HG02973 (cell line): ENCODE data around the gene TRAF4.
"Not testable (repeated sequence)": the region's sequence is repeated elsewhere in the genome, so short reads cannot be mapped to it uniquely, and the experiment has no call there.

Experiments used
- ATAC-seq: cut with Tn5 transposase; IDR thresholded peaks from one replicate; pipeline ENCODE4 v1.9.1; 2021; ENCODE audit warnings: moderate library complexity; ENCODE audit not compliant: unreplicated experiment

The TRAF4 gene

DNA sequence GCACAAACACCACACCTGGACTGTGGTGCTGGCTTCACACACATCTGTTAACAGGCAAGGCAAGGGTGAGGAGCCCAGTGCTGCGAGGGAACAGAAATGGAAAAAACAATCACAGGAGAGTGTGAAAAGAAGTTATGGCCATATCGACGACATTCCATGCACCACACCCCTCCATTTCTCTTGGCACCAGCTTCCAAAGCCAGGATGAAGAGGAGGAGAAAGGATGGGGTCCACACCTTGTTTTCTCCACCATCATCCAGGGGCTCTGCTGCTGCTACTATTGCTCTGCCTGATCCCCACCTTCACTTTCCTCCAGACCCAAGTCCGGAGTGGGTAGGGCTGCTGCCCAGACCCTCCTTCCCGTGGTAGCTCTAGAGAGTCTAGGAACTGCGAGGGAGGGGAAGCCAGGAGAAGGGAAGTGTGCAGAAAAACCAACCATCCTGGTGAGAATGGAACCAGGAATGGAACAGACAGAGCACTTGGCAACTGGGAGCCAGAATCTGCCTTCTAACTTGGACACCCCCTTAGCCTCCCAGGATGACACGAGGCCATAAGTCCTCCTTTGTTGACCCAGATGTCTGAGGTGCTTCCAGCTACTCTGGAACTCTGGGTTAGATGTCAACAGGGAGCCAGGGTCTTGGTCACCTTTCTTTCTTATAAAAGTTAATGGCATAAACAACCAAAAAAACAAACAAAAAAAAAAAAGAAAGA lies 31.0 kb upstream of the TRAF4 start:
- no peak for ATAC-seq

DNA sequence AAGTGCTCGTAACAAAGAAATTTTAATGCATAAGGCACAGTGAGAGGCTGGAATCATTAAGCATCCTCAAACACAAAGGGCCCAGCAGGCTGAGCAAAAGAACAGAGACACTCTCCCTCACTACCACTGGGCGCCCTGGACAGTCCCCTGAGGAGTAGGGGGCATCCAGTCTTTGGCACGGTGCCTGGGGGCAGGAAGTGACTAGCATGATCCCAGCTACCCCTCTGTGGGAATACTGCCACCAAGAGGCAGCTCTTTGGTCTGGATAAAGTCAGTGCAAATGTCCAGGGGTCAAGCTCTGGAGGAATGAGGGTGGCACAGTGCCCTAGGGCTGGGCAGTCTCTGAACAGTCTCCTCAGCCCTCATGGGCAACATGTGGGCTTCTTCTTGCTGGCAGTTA lies 29.5 kb upstream of the TRAF4 start:
- ATAC-seq: no peak

DNA sequence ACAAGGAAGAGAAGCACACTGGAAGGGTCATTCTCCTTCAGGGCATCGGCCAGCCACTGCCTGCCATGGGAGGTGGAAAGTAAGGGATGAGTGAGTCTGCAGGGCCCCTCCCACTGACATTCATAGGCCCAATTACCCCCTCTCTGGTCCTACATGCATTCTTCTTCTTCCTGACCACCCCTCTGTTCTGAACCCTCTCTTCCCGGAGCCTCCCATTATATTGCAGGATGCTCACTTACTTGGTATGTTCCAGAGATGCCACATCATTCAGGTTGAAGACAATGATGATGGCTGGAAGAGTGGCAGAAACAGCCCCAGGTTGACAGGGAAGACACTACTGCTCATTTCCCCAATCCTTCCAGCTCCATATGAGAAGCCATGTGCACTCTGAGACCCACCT lies 28.6 kb upstream of the TRAF4 start:
- ATAC-seq: no peak

DNA sequence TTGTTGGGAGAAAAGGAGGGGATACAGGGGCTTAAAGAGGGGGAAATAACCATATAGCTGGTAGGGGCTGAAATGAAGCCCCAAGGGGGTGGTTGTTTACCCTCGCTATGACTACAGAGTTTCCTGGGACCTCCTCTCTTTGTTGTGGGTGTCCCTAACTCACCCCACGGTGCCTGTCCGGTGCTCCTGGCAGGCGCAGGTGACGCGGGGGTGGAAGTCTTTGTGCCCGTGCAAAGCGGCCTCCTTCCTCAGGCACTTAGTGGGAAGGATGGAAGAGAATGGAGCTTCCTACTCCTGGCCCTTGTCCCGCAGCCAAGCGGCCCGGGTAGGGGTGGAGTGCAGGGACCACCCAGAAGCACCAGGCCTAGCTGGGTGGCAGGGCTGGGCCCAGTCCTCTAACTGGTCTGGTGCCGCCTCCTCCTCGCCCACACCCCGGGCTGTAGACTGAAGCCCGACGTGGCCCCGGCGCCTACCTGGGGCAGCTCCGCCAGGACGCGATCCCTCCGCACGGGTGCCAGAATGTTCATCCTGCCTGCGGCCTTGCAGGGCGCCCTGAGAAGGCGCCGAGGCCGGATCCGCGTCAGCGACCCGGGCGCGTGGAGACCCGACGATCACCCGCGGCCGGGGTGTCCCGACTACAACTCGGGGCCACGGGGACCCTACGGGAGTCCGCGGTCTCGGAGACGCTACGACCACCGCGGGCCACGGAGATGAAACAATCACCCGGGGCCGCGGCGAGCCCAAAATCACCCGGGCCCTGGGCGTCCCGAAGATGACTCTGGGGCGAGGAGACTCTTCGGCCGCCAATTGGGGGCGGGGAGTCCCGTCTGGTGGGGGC lies 26.9 kb upstream of the TRAF4 start:
- ATAC-seq: no peak

DNA sequence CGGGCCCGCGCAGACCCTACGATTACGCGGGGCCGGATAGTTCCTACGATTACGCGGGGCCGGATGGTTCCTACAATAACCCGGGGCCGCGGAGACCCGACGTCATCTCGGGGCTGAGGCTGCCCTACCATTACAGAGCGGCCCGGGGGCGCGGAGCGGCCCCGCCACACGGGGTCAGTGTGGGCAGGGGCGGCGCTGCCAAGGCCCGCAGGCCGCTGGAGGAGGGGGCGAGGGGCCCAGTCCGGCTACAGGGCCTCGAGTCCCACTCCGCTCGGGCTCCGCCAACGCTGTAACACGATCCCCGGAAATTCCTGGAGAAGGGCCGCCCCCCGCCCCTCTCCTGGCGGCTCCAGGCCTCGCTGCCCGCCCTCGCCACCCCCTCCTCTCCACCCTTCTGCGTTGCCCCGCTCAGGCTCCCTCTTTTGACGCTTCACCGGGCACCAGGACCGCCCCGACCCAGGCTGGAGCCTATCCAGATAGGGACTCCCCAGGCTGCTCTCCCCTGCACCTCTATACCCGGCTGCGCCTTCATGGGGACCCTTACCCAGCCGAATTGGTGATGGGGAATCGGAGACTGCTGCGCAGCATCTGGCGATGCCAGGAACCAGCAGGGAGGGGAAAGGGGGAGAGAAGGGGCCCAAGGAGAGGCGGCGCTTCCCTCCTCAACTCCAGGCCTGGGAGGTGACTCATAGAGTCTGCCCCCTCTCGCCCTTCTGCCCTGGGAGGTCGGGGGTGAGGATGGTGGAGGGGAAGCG lies 26.1 kb upstream of the TRAF4 start, which contains the start of gene RAB34:
TSS of gene RAB34 (minus strand) at position 291 of the 755 bp plus-strand sequence. CDS start 602 bp downstream, outside the sequence.
- ATAC-seq: no peak

DNA sequence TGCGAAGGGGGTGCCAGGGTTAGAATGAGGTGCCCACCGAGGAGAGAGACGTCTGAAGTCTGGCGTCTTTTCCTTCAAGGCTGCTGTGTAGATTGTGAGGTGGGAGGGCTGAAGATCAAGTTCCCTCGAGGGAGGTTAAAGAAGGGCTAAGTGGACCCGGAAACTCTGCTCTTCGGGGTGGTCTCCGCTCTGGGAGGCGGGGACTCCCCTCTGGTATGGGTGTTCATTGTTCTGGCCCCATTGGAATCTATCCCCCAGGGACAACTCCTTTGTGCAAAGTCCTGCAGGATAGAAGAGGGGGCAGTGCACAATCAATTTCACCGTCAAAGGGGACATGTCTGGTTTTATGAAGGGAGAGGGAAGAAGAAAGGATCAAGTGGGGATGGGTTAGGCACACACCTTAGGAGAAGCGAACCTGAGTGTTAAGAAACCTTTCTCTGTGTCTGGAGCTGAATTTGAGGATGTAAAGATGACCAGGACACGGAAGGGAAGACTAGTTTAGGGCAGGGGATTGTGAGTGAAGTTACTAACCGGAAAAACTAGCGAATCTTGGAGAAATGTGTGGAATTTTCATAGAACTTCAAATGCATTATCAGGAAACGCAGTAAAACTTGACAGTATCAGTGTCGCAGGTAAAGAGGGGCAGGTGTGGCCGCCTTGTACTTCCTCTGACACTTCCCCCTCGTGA lies 25.3 kb upstream of the TRAF4 start:
- ATAC-seq: no peak

DNA sequence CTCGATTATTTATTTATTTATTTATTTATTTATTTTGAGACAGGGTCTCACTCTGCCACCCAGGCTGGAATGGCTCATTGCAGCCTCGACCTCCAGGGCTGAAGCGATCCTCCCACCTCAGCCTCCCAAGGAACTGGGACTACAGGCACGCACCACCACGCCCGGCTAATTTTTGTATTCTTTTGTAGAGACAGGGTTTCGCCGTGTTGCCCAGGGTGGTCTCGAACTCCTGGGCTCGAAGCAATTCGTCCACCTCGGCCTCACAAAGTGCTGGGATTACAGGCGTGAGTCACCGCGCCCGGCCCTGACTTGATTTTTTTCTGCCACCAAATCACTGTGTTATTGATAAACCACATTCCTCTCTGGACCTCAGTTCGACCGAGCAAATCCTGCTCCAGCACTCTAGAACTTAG lies 24.8 kb upstream of the TRAF4 start:
- ATAC-seq: no peak

DNA sequence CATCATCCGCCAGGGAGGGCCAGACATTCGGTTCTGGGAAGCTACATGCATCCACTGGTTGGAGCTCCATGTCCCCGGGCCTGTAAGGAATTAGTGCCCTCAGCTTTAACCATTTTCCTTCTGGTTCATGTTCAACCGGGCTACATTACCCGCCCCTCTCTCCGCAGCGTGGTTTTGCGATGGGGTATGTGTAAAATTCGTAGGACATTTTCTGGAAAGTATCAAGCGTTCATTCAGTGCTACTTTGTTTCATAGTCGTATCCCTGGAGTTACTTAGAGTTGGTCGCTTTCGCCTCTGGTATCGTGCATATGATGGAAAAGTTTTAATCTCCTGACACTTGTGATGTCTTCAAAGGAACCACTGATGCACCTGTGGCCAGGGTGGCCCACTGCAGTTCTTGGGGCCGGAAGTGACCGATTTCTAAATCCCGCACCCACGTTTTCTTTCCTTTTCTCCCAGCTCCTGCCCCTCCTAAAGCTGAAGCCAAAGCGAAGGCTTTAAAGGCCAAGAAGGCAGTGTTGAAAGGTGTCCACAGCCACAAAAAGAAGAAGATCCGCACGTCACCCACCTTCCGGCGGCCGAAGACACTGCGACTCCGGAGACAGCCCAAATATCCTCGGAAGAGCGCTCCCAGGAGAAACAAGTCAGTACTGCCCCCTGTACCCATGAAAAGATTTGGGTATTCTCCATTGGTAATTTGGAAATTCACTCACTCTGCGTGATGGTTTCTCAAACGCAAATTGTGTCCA lies 23.4 kb upstream of the TRAF4 start:
- ATAC-seq: no peak

DNA sequence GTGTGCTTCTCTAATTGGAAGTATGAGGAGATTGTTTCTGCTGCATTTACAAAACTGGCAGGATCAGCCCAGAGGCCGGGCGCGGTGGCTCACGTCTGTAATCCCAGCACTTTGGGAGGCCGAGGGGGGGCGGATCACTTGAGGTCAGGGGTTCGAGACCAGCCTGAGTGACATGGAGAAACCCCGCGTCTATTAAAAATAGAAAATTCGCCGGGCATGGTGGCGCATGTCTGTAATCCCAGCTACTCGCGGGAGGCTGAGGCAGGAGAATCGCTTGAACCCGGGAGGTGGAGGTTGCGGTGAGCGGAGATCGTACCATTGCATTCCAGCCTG lies 22.8 kb upstream of the TRAF4 start:
- not testable (repeated sequence) for ATAC-seq

DNA sequence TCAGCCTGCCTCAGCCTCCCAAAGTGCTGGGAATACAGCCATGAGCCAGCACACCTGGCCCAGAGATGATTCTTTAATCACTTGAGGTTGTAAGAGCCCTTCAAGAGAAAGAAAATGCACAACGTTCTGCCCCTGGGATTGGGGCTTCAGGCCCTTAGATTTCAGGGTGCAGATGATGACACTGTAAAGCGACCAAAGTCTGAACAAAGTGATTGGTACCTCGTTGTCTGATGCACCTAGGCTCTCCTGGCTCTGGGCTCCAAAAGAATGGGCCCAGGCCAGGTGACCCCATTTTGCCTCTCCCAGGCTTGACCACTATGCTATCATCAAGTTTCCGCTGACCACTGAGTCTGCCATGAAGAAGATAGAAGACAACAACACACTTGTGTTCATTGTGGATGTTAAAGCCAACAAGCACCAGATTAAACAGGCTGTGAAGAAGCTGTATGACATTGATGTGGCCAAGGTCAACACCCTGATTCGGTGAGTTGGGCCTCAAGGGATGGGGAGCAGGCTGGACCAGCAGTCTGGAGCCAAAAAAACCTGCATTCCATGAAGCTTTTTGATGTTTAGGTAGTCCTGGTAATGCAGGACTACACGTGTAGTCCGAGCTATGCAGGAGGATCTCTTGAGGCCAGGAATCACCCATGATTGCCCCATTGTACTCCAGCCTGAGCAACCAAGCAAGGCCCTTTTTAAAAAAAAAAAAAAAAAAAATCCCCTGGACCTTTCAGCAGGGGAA lies 21.2 kb upstream of the TRAF4 start:
- no peak for ATAC-seq

DNA sequence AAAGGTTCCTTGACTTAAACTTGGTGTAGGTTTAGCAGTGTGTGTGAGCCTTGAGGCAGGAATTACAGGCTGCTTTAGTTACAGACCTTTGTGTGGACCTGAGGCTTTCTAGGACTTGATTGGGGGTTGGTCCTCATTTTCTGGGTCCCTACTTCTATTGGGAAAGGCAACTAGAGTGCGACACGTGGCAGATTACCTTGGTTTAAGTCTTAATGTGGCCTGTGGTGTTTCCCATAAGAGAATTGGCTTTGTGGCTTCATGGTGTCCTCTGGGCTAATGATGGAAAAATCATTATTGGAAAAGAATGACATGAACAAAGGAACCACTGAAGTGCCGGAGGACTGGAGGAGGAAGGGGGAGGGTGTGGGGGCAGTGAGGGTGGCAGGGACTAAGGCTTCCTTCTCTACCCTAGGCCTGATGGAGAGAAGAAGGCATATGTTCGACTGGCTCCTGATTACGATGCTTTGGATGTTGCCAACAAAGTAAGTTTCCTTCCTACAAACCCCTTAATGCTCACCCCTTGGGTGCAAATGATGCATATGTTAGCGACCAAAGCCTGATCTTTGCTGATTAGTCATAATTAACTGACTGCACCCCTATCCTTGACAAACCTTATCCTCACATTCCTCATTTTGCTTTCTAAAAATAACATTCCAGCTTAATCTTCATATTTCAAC lies 20.5 kb upstream of the TRAF4 start:
- ATAC-seq: no peak

DNA sequence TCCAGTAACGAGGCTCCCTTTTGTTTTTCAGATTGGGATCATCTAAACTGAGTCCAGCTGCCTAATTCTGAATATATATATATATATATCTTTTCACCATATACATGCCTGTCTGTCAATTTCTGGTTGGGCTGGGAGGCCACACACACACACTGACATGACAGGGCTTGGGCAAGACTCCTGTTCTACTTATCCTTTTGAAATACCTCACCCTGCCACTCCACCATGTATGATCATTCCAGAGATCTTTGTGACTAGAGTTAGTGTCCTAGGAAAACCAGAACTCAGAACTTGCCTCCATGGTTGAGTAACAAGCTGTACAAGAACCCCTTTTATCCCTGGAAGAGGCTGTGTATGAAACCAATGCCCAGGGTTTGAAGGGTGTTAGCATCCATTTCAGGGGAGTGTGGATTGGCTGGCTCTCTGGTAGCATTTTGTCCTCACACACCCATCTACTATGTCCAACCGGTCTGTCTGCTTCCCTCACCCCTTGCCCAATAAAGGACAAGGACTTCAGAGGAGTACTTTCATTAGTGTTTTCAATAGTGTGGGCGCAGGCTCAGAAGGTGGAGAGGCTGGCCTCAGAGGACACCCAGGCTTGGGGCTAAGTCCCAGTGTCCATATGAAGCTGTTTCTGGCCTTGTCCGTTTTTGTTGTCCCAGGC lies 19.8 kb upstream of the TRAF4 start:
- ATAC-seq: not testable (repeated sequence)

DNA sequence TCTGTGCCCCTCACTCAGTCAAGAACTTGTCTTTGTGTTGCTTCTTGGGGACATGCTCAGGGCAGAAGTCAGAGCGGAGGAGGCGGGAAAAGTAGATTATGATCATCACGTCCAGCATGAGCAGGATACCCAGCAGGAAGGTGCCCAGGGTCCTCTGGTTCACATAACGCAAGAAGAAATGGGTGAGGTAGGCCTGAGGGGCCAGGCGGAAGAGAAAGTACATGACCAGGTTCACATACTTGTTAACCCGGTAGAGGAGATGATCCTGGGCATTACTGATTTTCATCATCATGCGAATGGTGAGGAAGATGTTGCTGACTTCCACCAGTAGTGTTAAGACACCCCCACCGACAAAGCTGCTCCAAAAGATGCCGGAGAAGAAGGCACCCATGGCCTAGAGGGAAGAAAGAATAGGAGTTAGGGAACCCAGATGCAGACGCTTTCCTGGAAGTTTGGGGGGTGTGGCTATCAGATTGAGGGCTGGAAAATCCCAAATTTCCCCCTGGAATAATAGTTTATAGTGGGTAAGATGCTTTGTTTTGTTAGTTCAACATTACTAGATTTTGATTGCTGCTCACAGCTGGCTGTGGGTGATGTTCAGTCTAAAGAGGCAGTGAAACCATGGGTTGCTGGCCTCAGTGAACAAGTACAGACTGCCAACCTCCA lies 19.2 kb upstream of the TRAF4 start:
- no peak for ATAC-seq

DNA sequence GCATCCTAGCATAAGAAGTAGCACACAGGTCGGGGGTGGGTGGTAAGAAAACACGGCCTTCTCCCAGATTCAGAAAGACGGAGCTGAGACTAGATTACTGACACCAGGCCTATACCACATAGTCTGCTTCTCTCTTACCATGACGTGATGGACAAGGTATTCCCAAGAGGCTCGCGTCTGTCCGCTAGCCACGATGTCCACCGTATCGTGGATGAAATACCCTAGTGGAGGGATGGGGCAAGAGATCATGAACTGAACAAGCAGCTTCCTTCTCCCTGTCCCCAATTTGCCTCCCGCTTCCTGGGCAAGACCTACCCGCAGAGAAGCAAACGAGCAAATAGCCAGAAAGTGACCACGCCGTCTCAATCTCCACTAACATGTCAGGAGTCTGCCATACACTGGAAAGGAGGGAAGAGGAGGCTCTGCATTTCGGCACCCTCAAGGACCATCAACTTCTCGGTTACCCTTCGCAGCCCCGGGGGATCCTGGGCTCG lies 18.6 kb upstream of the TRAF4 start:
- no peak for ATAC-seq

DNA sequence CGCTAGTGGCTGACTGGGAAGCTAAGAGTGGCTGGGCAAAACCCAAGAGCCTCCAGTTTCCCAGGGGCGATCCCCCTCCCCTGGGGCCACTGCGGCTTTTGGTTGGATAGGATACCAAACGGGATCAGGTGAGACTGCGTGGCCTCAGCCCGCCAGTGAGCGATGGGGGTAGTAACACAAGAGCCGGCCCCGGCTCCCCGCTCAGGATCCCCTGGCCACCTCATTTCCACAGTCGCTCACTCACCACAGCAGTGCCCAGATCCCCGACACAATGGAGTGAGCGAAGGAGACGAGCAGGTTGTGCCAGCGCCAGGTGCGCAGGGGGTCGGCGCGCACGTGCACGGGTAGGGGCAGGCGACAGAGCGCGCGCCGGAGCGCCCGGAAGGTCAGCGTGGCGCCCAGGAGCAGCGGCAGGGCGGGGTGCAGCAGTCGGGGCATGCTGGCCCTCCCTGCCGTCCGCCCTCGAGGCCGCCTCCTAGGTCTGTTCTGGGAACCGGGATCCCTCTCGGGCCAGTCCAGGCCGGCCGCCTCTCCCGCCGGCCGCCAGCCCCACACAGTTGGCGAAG lies 18.1 kb upstream of the TRAF4 start:
- peak; percentile 2 for ATAC-seq

DNA sequence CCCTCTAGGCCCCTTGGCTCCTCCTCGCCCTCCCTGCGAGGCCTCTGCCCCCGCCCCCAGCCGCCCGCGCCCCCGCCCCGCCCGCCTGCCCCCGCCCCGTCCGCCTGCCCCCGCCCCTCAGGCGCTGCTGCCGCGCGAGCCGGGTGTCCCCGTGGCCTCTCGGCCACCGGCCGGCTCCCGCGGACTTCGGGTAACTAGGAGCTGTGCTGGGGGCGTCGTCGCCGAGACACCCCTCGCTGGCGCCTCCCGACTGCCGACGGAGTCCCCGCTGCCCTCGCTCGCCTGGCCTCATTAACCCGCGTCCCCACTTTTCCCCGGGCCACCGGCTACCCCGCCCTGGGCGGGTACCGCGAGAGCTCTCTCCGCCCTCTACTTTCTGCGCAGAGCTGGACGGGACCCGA lies 17.6 kb upstream of the TRAF4 start, which contains the start of gene TLCD1:
TSS of gene TLCD1 (minus strand) at position 8 of the 401 bp plus-strand sequence. CDS start 136 bp downstream, outside the sequence.
- peak; percentile 5 for ATAC-seq
